Measurements from ENCODE around the gene SELENOO.
A peak's percentile ranks its signal among the peaks of the same experiment; 100 is the strongest.
"Not testable (repeated sequence)": the region's sequence is repeated elsewhere in the genome, so short reads cannot be mapped to it uniquely, and the experiment has no call there.

The SELENOO gene

DNA sequence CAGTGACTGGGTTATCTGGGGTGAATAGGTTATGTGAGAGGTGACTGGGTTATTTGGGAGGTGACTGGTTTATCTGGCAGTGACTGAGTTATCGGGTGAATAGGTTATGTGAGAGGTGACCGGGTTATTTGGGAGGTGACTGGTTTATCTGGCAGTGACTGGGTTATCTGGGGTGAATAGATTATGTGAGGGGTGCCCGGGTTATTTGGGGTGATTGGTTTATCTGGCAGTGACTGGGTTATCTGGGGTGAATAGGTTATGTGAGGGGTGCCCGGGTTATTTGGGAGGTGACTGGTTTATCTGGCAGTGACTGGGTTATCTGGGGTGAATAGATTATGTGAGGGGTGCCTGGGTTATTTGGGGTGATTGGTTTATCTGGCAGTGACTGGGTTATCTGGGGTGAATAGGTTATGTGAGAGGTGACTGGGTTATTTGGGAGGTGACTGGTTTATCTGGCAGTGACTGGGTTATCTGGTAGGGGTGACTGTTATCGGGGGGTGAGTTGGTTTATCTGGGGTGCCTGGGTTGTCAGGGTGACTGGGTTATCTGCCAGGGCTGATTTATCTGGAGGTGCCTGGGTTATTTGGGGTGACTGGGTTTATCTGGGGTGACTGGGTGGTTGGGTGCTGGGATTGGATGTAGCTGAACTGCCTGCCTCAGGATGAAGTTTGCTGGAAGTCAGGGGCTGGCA is 32.2 kb upstream of the SELENOO start:
- not testable (repeated sequence) for H3K4me1 ChIP-seq (ENCODE audit: insufficient read depth, low read length); H2AFZ ChIP-seq (ENCODE audit: low read depth, low read length); H3K4me3 ChIP-seq (ENCODE audit: low read length); H3K9me3 ChIP-seq (ENCODE audit: low read length); H3K36me3 ChIP-seq (ENCODE audit: insufficient read depth, low read length)
- peaks cover 37% of the 10 kb centered on the region for H3K27me3 ChIP-seq (ENCODE audit: insufficient read depth, low read length)

DNA sequence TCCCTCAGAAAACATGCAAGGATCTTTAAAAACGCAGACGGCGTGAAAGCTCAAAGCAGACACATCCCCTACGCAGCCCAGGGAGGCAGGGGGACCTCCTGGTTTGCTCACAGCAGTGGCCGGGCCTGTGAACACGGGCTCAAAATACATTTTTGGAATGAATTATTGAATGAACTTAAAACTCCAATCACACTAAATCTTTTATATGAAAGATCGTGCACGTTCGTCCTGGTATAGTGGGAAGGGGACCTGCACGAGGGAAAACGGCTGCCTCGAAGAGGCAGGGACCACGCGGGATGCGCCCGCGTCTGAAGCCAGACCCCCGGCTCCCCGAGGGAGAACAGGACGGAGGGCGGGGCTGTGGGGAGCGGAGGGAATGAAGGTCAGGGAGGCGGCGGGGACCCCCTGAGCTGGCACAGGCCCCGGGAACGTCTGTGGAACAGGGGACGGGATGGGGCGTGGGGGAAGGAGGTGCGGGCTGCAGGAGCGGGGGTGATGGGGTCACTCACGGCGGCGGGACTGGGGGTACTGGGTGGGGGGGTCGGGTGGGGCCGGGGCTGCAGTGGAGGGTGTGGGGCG is 31.5 kb upstream of the SELENOO start:
- peaks cover 6% of the 10 kb centered on the region for H3K4me1 ChIP-seq (ENCODE audit: insufficient read depth, low read length)
- no peak overlapping the region for H2AFZ ChIP-seq (ENCODE audit: low read depth, low read length)
- H3K4me3 ChIP-seq (ENCODE audit: low read length): no peak overlapping the region
- H3K36me3 ChIP-seq (ENCODE audit: insufficient read depth, low read length): no peaks in the 10 kb centered on the region
- H3K27me3 ChIP-seq (ENCODE audit: insufficient read depth, low read length): peaks cover 40% of the 10 kb centered on the region
- peaks cover 2% of the 10 kb centered on the region for H3K9me3 ChIP-seq (ENCODE audit: low read length)

DNA sequence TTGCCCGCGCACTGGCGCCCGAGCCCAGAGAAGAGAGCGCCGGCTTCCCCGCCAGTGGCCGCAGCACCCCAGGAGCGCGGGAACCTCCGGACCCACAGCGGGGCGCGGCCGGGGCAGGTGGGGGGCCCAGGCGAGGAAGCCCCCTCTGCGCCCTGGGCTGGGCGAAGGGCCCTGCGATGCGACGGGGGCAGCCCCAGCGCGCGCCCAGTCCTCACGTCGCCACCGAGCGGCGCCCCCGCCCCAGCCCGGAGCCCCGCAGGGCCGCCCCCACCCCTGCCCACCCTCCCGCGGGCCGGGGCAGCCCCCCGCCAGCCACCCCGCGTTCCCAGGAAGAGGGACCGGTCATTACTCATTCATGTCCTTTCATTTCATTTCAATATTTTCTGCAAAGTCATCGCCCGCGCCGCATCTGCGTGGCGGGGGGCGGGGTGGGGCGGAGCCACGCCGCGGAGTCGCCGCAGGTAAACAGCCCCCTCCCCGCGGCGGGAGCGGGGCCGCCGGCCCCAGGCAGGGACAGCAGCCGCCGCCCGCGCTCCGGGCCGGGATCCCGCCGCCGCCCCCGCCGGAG is 31.0 kb upstream of the SELENOO start:
- peaks cover 38% of the 10 kb centered on the region for H3K27me3 ChIP-seq (ENCODE audit: insufficient read depth, low read length)
- H2AFZ ChIP-seq (ENCODE audit: low read depth, low read length): no peak overlapping the region
- H3K36me3 ChIP-seq (ENCODE audit: insufficient read depth, low read length): no peaks in the 10 kb centered on the region
- peaks cover 2% of the 10 kb centered on the region for H3K9me3 ChIP-seq (ENCODE audit: low read length)
- peak overlapping the region; percentile 43 for H3K4me3 ChIP-seq (ENCODE audit: low read length)
- peaks cover 6% of the 10 kb centered on the region for H3K4me1 ChIP-seq (ENCODE audit: insufficient read depth, low read length)

DNA sequence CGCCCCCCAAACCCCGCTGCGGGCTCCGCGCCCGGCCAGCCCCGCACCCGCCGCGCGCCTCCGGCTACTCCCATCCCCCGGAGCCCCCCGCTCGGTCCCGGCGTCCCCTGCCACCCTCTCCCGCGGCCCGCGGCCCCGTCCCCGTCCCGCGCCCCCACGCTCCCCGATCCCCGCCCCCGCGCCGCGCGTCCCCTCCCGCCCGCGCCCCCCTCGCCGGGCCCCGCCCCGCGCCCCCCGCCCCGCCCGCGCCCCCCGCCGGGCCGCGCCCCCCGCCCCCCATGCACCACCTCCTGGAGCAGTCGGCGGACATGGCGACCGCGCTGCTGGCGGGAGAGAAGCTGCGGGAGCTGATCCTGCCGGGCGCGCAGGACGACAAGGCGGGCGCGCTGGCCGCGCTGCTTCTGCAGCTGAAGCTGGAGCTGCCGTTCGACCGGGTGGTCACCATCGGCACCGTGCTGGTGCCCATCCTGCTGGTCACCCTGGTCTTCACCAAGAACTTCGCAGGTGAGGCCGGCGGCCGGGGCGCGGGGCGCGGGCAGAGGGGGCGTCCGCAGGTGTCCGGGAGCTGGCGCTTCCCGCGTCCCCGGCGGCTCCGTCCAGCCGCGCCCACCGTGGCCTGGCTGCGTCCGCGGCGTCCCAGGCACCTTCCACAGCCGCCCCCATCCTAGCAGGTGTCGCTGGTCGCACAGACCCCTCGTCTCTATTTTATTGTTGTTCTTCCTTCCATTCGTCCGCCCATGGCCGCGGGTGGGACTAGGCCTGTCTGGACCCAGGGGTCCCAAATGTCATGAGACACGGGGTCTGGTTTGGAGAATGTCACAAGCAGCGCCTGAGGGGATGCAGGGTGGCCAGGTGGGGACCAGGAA is 30.1 kb upstream of the SELENOO start, which contains the start of gene PANX2:
TSS of gene PANX2 (plus strand) at position 279 of the 866 bp plus-strand sequence. CDS start at position 279, 0 bp downstream.
- Histone ChIP-seq H3K36me3 (ENCODE audit: insufficient read depth, low read length) (no peaks in the 10 kb centered on the region), H2AFZ (ENCODE audit: low read depth, low read length) (no peak within 1 kb of the TSS), H3K9me3 (ENCODE audit: low read length) (peaks cover under 1% of the 10 kb centered on the region), H3K4me1 (ENCODE audit: insufficient read depth, low read length) (peaks cover 6% of the 10 kb centered on the region), H3K27me3 (ENCODE audit: insufficient read depth, low read length) (peaks cover 35% of the 10 kb centered on the region), H3K4me3 (ENCODE audit: low read length) (peak within 1 kb of the TSS; percentile 54)

DNA sequence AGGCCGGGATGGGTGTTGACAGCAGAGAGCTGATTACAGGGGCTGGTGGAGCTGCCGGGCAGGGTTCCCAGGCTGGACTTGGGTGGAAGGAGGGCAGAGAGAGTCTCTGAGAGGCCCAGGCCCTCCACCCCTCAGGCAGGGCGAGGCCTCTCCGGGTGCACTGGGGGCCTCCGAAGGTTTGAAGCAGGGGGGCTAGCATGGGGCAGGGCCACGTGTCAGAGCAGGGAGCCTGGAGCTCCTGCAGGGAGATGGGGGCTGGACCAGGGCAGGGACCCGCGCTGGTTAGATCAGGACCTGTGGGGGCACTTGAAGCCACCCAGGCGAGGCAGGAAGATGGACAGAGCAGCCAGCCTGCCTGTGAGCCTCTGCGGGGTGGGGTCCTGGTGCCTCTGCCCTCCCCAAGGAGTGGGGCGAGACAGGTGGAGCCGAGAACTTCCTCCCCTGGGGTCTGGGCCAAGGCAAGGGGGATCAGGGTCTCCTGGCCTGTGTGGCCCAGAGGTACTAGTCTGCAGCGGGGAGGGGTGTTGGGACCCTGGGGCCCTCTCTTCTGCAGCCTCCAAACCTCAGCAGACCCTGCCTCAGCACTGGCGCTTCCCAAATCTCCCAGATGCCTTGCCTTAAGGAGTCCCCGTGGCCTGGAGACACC is 29.4 kb upstream of the SELENOO start:
- Histone ChIP-seq H3K9me3 (ENCODE audit: low read length) (no peaks in the 10 kb centered on the region), H2AFZ (ENCODE audit: low read depth, low read length) (no peak overlapping the region), H3K27me3 (ENCODE audit: insufficient read depth, low read length) (peaks cover 35% of the 10 kb centered on the region), H3K36me3 (ENCODE audit: insufficient read depth, low read length) (no peaks in the 10 kb centered on the region), H3K4me1 (ENCODE audit: insufficient read depth, low read length) (peaks cover 6% of the 10 kb centered on the region), H3K4me3 (ENCODE audit: low read length) (peak overlapping the region; percentile 54)

DNA sequence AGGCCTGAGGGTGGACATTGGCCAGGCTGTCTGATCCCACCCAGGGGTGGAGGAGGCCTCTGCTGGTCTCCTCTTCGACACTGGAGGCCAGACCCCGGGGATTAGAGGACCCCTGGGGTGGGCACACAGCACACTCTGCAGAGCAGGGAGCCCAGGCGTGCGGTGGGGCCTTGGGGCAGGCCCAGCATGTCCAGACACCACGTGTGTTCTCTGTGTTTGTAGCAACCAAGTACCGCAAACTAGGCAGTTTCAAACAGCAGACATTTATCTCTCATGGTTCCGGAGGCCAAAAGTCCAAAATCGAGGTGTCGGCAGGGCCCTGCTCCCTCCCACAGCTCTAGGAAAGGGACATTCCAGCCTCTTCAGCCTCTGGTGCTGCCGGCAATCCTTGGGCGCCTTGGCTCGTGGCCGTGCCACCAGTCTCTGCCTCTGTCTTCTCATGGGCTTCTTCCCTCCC is 28.8 kb upstream of the SELENOO start:
- Histone ChIP-seq H3K4me3 (ENCODE audit: low read length) (no peak overlapping the region), H3K36me3 (ENCODE audit: insufficient read depth, low read length) (no peaks in the 10 kb centered on the region), H3K4me1 (ENCODE audit: insufficient read depth, low read length) (peaks cover 6% of the 10 kb centered on the region), H2AFZ (ENCODE audit: low read depth, low read length) (no peak overlapping the region), H3K27me3 (ENCODE audit: insufficient read depth, low read length) (peaks cover 35% of the 10 kb centered on the region), H3K9me3 (ENCODE audit: low read length) (no peaks in the 10 kb centered on the region)

DNA sequence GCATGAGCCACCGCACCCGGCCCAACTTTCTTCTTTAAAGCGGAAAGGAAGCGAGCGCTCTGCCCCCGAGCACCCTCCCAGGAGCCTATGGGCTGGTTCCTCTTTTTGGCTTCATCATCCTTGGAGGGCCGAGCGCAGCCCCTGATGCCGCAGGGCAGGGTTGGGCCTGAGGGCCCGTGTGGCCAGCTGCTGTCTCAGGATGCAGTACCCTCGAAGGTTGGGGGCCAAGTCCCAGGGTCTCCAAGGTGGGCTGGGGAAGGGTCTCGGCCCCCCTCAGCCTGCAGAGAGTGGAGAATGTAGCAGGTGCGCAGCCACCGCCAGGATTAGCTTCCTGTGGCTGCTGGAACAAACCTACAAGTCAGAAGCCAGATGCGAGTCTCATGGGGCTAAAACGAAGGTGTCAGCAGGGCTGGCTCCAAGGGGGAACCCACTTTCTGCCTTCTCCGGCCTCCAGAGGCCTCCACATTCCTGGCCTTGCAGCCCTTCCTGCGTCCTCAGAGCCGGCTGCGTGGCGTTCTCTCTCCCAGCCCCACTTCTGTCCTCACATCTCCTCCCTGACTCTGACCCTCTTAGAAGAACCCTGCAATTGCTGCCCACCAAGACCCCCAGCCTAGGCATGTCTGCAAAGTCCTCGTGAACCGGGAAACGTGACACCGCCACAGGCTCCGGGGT is 27.4 kb upstream of the SELENOO start:
- Histone ChIP-seq H3K27me3 (ENCODE audit: insufficient read depth, low read length) (peaks cover 35% of the 10 kb centered on the region), H2AFZ (ENCODE audit: low read depth, low read length) (no peak overlapping the region), H3K9me3 (ENCODE audit: low read length) (peaks cover 4% of the 10 kb centered on the region), H3K4me3 (ENCODE audit: low read length) (no peak overlapping the region), H3K36me3 (ENCODE audit: insufficient read depth, low read length) (no peaks in the 10 kb centered on the region), H3K4me1 (ENCODE audit: insufficient read depth, low read length) (peaks cover 6% of the 10 kb centered on the region)

DNA sequence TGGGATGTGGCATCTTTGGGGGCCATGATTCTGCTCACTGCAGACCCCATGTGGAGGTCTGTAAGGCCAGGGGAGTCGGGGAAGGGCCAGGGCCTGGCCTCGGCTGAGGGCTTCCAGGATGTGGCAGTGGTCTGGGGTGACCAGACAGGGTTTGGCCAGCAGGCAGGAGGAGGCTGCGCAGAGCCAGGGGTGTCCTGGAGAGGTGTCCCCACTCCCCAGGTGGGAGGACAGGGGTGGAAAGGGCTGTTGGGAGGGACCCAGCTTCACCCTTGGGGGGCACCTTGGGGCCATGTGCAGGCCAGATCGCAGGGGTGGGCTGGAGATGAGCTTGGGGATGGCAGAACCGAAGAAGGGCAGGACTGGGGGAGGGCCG is 26.8 kb upstream of the SELENOO start:
- Histone ChIP-seq H2AFZ (ENCODE audit: low read depth, low read length) (no peak overlapping the region), H3K4me3 (ENCODE audit: low read length) (no peak overlapping the region), H3K4me1 (ENCODE audit: insufficient read depth, low read length) (peaks cover 6% of the 10 kb centered on the region), H3K36me3 (ENCODE audit: insufficient read depth, low read length) (no peaks in the 10 kb centered on the region), H3K9me3 (ENCODE audit: low read length) (peaks cover 4% of the 10 kb centered on the region), H3K27me3 (ENCODE audit: insufficient read depth, low read length) (peaks cover 33% of the 10 kb centered on the region)

DNA sequence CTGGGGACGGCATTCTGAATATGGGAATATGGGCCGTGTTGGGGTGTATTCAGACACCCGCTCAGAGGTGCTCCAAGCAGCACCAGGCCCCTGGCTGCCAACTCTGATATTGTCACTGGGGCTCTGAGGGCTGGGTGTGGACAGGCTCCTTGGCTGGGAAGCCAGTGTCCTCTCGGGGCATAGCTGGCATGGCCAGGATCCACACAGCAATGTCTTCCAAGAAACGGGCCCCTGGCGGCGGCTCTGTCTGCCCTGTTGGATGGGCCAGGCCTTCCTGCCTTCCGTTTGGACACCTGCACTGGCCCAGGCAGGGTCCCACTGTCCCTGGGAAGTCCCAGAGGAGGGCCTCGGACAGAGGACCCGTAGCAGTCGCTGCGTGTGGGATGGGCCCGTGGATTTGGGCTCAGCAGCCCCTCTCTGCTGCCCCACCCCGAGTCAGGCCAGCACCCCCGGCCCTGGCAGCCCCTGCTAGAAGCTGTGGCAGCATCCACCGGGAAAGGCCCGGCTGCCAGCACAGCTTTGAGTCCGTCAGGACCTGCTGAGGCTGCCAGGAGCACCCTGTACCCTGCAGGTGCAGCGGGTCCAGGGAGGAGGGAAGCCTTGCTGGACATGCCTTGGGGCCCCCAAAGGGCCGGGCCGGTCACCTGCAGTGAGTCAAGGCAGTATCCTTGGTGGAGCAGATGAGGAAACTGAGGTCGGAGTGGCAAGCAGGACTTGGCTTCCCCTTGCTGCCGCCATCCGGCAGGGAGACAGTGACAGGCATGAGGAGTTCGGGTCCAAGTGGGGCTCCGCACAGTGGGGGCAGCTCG is 26.2 kb upstream of the SELENOO start:
- Histone ChIP-seq H3K4me1 (ENCODE audit: insufficient read depth, low read length) (peaks cover 2% of the 10 kb centered on the region), H3K9me3 (ENCODE audit: low read length) (peaks cover 4% of the 10 kb centered on the region), H3K4me3 (ENCODE audit: low read length) (no peak overlapping the region), H3K27me3 (ENCODE audit: insufficient read depth, low read length) (peaks cover 28% of the 10 kb centered on the region), H3K36me3 (ENCODE audit: insufficient read depth, low read length) (no peaks in the 10 kb centered on the region), H2AFZ (ENCODE audit: low read depth, low read length) (no peak overlapping the region)

DNA sequence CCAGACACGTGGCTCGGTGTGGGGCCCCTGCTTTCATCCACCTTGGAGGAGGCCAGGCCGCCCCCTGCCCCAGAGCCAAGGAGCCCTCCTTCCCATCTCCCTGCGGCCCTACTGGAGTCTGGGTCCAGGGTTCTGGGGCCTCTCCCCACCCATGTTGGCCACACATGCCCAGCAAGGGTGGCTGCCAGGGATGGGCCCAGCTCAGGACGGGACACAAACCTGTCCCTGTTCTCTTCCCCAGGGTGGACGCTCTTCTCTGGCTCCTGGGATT is 25.7 kb upstream of the SELENOO start:
- Histone ChIP-seq H3K4me3 (ENCODE audit: low read length) (no peak overlapping the region), H2AFZ (ENCODE audit: low read depth, low read length) (no peak overlapping the region), H3K27me3 (ENCODE audit: insufficient read depth, low read length) (peaks cover 28% of the 10 kb centered on the region), H3K9me3 (ENCODE audit: low read length) (peaks cover 4% of the 10 kb centered on the region), H3K36me3 (ENCODE audit: insufficient read depth, low read length) (no peaks in the 10 kb centered on the region), H3K4me1 (ENCODE audit: insufficient read depth, low read length) (peaks cover 2% of the 10 kb centered on the region)

DNA sequence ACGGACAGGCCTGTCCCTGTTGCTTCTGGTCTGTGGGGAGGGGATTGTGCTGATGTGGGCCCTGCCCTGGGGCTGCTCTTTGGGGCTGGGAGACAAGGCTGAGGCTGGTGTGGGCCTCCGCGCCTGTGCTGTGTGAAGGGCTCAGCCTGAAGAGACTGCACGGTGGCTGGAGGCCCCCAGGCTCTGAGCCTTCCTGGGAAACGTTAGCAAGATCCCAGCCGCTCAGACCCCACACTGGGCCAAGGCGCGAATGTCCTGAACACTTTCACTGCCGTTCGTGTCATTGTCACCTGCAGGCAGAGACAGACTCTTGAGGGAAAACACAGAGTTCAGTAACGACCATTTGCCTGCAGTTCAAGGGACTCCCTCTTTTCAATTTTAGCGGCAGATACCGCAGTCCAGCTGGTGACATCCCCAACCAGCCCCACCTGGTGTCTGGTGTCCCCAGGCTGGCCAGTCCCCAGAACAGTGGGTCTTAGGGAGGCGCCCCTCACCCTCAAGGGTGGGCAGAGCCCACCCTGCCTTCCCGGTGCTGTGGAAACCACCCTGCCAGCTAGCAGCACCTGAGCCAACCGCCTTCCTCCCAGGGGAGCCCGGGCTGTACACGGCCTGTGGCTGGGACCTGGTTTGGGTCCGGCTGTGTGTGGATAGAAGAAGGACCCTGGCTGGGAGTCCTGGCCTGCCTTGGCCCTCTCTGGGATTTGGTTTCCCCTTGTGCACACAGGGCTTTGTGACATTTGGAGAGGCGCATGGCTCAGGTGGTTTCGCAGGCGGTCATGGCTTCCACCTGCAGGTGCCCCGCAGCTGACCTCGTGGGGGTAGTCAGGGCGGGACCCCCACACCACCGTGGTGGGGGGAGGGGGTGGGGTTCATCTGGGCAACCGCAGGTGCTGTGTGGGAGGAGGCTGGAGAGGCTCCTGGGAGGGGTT is 24.6 kb upstream of the SELENOO start:
- H3K27me3 ChIP-seq (ENCODE audit: insufficient read depth, low read length): peaks cover 22% of the 10 kb centered on the region
- peaks cover 4% of the 10 kb centered on the region for H3K9me3 ChIP-seq (ENCODE audit: low read length)
- H3K36me3 ChIP-seq (ENCODE audit: insufficient read depth, low read length): no peaks in the 10 kb centered on the region
- H3K4me1 ChIP-seq (ENCODE audit: insufficient read depth, low read length): no peaks in the 10 kb centered on the region
- no peak overlapping the region for H3K4me3 ChIP-seq (ENCODE audit: low read length)
- H2AFZ ChIP-seq (ENCODE audit: low read depth, low read length): no peak overlapping the region

Data from neuron (in vitro differentiated cells).